ENCODE data around the gene ZNF33A. TPM values are rescaled to one million over a fixed set of nuclear protein-coding genes. Genes with fewer than 3 reads are reported as not detected.

Gene ZNF33A
- total and polyA plus RNA-seq, 4 donors: 6.7 to 25.7 (median 13.1) TPM

DNA sequence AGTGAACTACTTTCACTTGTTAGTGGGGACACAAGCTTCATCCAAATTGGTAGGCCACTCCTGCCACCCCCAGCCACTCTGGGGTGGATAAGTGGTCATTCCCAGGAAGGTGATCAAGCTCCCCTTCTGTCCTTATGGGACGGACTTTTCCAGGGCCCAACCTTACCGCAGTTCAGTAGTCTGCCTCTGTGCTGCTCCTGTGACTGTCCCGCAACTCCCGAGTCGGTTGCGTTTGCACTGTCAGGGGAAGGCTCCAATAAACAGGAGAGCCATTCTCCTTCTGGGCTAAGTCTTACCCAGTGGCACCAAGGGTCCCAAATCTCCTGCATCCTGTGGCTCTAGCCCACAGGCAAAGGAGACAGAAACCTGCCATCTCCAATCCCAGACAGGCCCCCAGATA is 7.4 kb upstream of the ZNF33A start:
- no peaks in the 10 kb centered on the region for H3K36me3 ChIP-seq (ENCODE audit: control insufficient read depth in 4 of 4, insufficient read depth in 3 of 4, low read depth in 1 of 4, low read length in 3 of 4)
- no peak for DNase-seq (ENCODE audit: low spot score)
- H3K9me3 ChIP-seq (ENCODE audit: control insufficient read depth in 4 of 4, low read length in 3 of 4): no peaks in the 10 kb centered on the region
- no peak for TF ChIP-seq GABPA (IDR thresholded peaks at IDR 0.05 in 1 of 2, conservative IDR thresholded peaks at IDR 0.05 in 1 of 2)
- no peak for TF ChIP-seq YY1 (IDR thresholded peaks at IDR 0.05)
- TF ChIP-seq, protein P1, sequence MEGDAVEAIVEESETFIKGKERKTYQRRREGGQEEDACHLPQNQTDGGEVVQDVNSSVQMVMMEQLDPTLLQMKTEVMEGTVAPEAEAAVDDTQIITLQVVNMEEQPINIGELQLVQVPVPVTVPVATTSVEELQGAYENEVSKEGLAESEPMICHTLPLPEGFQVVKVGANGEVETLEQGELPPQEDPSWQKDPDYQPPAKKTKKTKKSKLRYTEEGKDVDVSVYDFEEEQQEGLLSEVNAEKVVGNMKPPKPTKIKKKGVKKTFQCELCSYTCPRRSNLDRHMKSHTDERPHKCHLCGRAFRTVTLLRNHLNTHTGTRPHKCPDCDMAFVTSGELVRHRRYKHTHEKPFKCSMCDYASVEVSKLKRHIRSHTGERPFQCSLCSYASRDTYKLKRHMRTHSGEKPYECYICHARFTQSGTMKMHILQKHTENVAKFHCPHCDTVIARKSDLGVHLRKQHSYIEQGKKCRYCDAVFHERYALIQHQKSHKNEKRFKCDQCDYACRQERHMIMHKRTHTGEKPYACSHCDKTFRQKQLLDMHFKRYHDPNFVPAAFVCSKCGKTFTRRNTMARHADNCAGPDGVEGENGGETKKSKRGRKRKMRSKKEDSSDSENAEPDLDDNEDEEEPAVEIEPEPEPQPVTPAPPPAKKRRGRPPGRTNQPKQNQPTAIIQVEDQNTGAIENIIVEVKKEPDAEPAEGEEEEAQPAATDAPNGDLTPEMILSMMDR (IDR thresholded peaks at IDR 0.05; ENCODE audit: low read depth, low read length, missing input control): no peak
- TF ChIP-seq, protein P2, sequence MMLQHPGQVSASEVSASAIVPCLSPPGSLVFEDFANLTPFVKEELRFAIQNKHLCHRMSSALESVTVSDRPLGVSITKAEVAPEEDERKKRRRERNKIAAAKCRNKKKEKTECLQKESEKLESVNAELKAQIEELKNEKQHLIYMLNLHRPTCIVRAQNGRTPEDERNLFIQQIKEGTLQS (IDR thresholded peaks at IDR 0.05): no peak
- TF ChIP-seq HNF4G (IDR thresholded peaks at IDR 0.05): no peak
- TF ChIP-seq, protein P3, sequence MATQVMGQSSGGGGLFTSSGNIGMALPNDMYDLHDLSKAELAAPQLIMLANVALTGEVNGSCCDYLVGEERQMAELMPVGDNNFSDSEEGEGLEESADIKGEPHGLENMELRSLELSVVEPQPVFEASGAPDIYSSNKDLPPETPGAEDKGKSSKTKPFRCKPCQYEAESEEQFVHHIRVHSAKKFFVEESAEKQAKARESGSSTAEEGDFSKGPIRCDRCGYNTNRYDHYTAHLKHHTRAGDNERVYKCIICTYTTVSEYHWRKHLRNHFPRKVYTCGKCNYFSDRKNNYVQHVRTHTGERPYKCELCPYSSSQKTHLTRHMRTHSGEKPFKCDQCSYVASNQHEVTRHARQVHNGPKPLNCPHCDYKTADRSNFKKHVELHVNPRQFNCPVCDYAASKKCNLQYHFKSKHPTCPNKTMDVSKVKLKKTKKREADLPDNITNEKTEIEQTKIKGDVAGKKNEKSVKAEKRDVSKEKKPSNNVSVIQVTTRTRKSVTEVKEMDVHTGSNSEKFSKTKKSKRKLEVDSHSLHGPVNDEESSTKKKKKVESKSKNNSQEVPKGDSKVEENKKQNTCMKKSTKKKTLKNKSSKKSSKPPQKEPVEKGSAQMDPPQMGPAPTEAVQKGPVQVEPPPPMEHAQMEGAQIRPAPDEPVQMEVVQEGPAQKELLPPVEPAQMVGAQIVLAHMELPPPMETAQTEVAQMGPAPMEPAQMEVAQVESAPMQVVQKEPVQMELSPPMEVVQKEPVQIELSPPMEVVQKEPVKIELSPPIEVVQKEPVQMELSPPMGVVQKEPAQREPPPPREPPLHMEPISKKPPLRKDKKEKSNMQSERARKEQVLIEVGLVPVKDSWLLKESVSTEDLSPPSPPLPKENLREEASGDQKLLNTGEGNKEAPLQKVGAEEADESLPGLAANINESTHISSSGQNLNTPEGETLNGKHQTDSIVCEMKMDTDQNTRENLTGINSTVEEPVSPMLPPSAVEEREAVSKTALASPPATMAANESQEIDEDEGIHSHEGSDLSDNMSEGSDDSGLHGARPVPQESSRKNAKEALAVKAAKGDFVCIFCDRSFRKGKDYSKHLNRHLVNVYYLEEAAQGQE (IDR thresholded peaks at IDR 0.05): no peak
- TF ChIP-seq FOXA1 (IDR thresholded peaks at IDR 0.05): no peak
- TF ChIP-seq FOXA2 (IDR thresholded peaks at IDR 0.05): no peak
- no peak for TF ChIP-seq SP1 (IDR thresholded peaks at IDR 0.05)
- no peak for TF ChIP-seq JUND (IDR thresholded peaks at IDR 0.05)
- no peak for TF ChIP-seq RAD21 (IDR thresholded peaks at IDR 0.05)
- TF ChIP-seq NR2F2 (IDR thresholded peaks at IDR 0.05): no peak
- TF ChIP-seq, protein P4, sequence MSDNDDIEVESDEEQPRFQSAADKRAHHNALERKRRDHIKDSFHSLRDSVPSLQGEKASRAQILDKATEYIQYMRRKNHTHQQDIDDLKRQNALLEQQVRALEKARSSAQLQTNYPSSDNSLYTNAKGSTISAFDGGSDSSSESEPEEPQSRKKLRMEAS (IDR thresholded peaks at IDR 0.05): no peak
- no peak for TF ChIP-seq HNF4A (conservative IDR thresholded peaks at IDR 0.05)
- TF ChIP-seq TAF1 (conservative IDR thresholded peaks at IDR 0.05): no peak
- no peak for TF ChIP-seq RXRA (IDR thresholded peaks at IDR 0.05)
- no peak for TF ChIP-seq EGR1 (IDR thresholded peaks at IDR 0.05; ENCODE audit: low read depth in 2 of 2)
- TF ChIP-seq, protein P5, sequence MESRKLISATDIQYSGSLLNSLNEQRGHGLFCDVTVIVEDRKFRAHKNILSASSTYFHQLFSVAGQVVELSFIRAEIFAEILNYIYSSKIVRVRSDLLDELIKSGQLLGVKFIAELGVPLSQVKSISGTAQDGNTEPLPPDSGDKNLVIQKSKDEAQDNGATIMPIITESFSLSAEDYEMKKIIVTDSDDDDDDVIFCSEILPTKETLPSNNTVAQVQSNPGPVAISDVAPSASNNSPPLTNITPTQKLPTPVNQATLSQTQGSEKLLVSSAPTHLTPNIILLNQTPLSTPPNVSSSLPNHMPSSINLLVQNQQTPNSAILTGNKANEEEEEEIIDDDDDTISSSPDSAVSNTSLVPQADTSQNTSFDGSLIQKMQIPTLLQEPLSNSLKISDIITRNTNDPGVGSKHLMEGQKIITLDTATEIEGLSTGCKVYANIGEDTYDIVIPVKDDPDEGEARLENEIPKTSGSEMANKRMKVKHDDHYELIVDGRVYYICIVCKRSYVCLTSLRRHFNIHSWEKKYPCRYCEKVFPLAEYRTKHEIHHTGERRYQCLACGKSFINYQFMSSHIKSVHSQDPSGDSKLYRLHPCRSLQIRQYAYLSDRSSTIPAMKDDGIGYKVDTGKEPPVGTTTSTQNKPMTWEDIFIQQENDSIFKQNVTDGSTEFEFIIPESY (IDR thresholded peaks at IDR 0.05): no peak
- no peak overlapping the region for H3K27ac ChIP-seq (ENCODE audit: low read depth in 1 of 2, low read length in 2 of 2)
- H3K4me3 ChIP-seq (ENCODE audit: low read depth in 1 of 3, low read length in 3 of 3): no peak overlapping the region
- H3K9ac ChIP-seq (ENCODE audit: low read depth in 1 of 2, low read length in 2 of 2): no peak overlapping the region
- no peaks in the 10 kb centered on the region for H3K4me1 ChIP-seq (ENCODE audit: control insufficient read depth in 4 of 4, insufficient read depth in 4 of 4, low read length in 3 of 4)
- WGBS: 92% methylated on average over 6 of the region's 6 CpGs
- H3K27me3 ChIP-seq (ENCODE audit: control insufficient read depth in 4 of 4, insufficient read depth in 4 of 4, low read length in 3 of 4): no peaks in the 10 kb centered on the region
